ENCODE measurements around the gene CNOT11. TPM values are rescaled to one million over a fixed set of nuclear protein-coding genes. Genes with fewer than 3 reads are reported as not detected.

Gene CNOT11
- total and polyA plus RNA-seq, 3 donors from 2014 or later: 43.7 to 81.1 (median 45.7) TPM

- Histone ChIP-seq H3K27ac (no peak overlapping the region), H3K36me3 (ENCODE audit: low read depth, missing control alignments) (no peaks in the 10 kb centered on the region), H3K27me3 (no peaks in the 10 kb centered on the region), H3K4me1 (no peaks in the 10 kb centered on the region), H3K9me3 (no peaks in the 10 kb centered on the region), H3K4me3 (no peak overlapping the region)
- DNase-seq: no peak
- intact Hi-C loops (cut with DNase I; ENCODE audit: low total_unique reads): no loop called here
- 88 to 94% methylated on average over 4 of the region's 4 CpGs for WGBS, 2 donors
- TF ChIP-seq POLR2A (IDR thresholded peaks at IDR 0.05): no peak
- no peak for TF ChIP-seq CTCF (IDR thresholded peaks at IDR 0.05)
Observed at GRCh38 chr2:101281482-101281881, 28.8 kb downstream of the CNOT11 start.

- 80 to 98% methylated on average over 2 to 3 of the region's 3 CpGs for WGBS, 2 donors
- no peak overlapping the region for H3K4me3 ChIP-seq
- no peak for DNase-seq
- intact Hi-C loops (cut with DNase I; ENCODE audit: low total_unique reads): no loop called here
- H3K27ac ChIP-seq: no peak overlapping the region
- no peaks in the 10 kb centered on the region for H3K27me3 ChIP-seq
- TF ChIP-seq POLR2A (IDR thresholded peaks at IDR 0.05) (no peak), CTCF (IDR thresholded peaks at IDR 0.05) (no peak)
- H3K4me1 ChIP-seq: no peaks in the 10 kb centered on the region
- no peaks in the 10 kb centered on the region for H3K36me3 ChIP-seq (ENCODE audit: low read depth, missing control alignments)
- no peaks in the 10 kb centered on the region for H3K9me3 ChIP-seq
Observed at GRCh38 chr2:101282980-101283379, 30.3 kb downstream of the CNOT11 start.

GRCh38 chr2:101286684-101287083, 34.0 kb downstream of the CNOT11 start:
- intact Hi-C loops (cut with DNase I; ENCODE audit: low total_unique reads): no loop called here
- Histone ChIP-seq H3K4me1 (no peaks in the 10 kb centered on the region), H3K9me3 (no peaks in the 10 kb centered on the region), H3K27me3 (no peaks in the 10 kb centered on the region), H3K4me3 (no peak overlapping the region), H3K27ac (no peak overlapping the region), H3K36me3 (ENCODE audit: low read depth, missing control alignments) (no peaks in the 10 kb centered on the region)
- DNase-seq: no peak
- 95 to 97% methylated on average over 6 of the region's 6 CpGs for WGBS, 2 donors
- TF ChIP-seq POLR2A (IDR thresholded peaks at IDR 0.05) (no peak), CTCF (IDR thresholded peaks at IDR 0.05) (no peak)

GRCh38 chr2:101287303-101287702, 34.6 kb downstream of the CNOT11 start:
- no peaks in the 10 kb centered on the region for H3K9me3 ChIP-seq
- no peak for DNase-seq
- TF ChIP-seq CTCF (IDR thresholded peaks at IDR 0.05) (no peak), POLR2A (IDR thresholded peaks at IDR 0.05) (no peak)
- WGBS, 2 donors: 89 to 93% methylated on average over 2 of the region's 2 CpGs
- H3K27me3 ChIP-seq: no peaks in the 10 kb centered on the region
- intact Hi-C loops (cut with DNase I; ENCODE audit: low total_unique reads): no loop called here
- no peak overlapping the region for H3K27ac ChIP-seq
- H3K4me1 ChIP-seq: no peaks in the 10 kb centered on the region
- no peak overlapping the region for H3K4me3 ChIP-seq
- no peaks in the 10 kb centered on the region for H3K36me3 ChIP-seq (ENCODE audit: low read depth, missing control alignments)

- no peak for DNase-seq
- intact Hi-C loops (cut with DNase I; ENCODE audit: low total_unique reads): no loop called here
- no peak for TF ChIP-seq POLR2A (IDR thresholded peaks at IDR 0.05)
- TF ChIP-seq CTCF (IDR thresholded peaks at IDR 0.05): no peak
- Histone ChIP-seq H3K27me3 (no peaks in the 10 kb centered on the region), H3K4me3 (no peak overlapping the region), H3K4me1 (no peaks in the 10 kb centered on the region), H3K36me3 (ENCODE audit: low read depth, missing control alignments) (no peaks in the 10 kb centered on the region), H3K27ac (no peak overlapping the region), H3K9me3 (no peaks in the 10 kb centered on the region)
Observed at GRCh38 chr2:101290711-101291110, 38.0 kb downstream of the CNOT11 start.

Data from testis (tissue), 3 donors.